HG03460 (cell line): Measurements from ENCODE around the gene SPATA17.
"Not testable (repeated sequence)": the region's sequence is repeated elsewhere in the genome, so short reads cannot be mapped to it uniquely, and the experiment has no call there.

ENCODE experiments used
- ATAC-seq: cut with Tn5 transposase; IDR thresholded peaks from one replicate; pipeline ENCODE4 v1.9.1; 2021; ENCODE audit not compliant: unreplicated experiment

Gene SPATA17

GRCh38 chr1:217673387-217673786, 42.2 kb downstream of the SPATA17 start:
- ATAC-seq = no peak

GRCh38 chr1:217674028-217674729, 43.0 kb downstream of the SPATA17 start:
- no peak for ATAC-seq

- no peak for ATAC-seq
These were observed 50.7 kb downstream of the SPATA17 start for GRCh38 chr1:217681806-217682205.

- ATAC-seq = no peak
These were observed 56.4 kb downstream of the SPATA17 start for GRCh38 chr1:217687511-217687910.

DNA sequence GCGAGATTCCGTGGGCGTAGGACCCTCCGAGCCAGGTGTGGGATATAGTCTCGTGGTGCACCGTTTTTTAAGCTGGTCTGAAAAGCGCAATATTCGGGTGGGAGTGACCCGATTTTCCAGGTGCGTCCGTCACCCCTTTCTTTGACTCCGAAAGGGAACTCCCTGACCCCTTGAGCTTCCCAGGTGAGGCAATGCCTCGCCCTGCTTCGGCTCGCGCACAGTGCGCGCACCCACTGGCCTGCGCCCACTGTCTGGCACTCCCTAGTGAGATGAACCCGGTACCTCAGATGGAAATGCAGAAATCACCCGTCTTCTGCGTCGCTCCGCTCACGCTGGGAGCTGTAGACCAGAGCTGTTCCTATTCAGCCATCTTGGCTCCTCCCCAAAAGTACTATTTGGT, 65.0 kb downstream of the SPATA17 start:
- not testable (repeated sequence) for ATAC-seq

- no peak for ATAC-seq
These were observed 72.2 kb downstream of the SPATA17 start for GRCh38 chr1:217703326-217703725.

DNA sequence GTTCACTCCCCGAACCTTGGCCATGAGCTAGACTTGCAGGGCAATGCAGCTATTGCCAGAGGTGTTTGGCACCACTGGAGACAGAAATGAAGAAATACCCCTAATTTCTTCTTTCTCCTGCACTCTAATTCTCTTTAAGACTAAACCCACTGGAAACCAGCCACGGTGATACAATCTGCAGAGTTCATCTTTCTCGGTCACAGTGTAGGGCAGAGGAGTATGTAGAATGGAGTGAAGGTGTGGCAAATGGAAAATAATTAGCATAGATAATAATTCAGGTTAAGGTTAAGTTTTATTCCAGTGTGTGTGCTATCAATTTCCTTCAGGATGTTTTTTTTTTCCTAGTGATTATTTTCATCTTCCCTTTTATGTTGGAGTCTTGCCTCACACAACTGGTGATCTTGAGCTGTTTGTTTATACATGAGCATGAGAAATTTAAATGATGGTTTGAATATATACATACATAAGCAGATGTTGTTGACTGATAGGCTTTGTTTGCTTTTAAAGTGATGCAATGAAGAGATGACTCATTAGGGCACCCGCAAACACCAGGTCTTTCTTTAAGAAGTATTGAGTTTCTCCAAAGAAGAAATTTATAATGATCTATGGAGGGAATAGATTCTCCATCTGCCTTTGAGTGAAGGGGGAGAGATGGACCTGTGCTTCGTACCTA, 81.9 kb downstream of the SPATA17 start:
- ATAC-seq = no peak

- ATAC-seq = no peak
These were observed 84.5 kb downstream of the SPATA17 start for GRCh38 chr1:217715681-217716080.

- ATAC-seq = no peak
These were observed 86.8 kb downstream of the SPATA17 start for GRCh38 chr1:217717959-217718358.

DNA sequence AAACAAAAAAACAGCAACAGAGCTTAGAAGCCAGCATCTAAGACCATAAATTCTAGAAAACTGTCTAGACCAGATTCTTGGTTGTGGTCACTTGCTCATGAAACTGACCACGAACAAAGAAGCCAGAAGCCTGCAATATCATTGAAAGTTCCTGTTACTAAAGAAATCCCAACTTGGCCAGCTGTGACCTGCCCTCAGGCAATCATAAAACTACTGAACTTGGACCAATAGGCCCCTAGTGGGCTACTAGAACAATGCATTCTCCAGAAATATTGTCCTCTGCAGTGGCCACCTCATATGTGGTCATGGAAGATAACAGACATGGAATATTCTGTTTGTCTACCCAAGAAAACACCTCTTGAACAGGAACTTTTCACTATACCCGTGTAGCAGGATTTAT, 87.7 kb downstream of the SPATA17 start:
- ATAC-seq = no peak

- ATAC-seq = no peak
These were observed 90.5 kb downstream of the SPATA17 start for GRCh38 chr1:217721692-217722091.

GRCh38 chr1:217734973-217735372, 103.8 kb downstream of the SPATA17 start:
- ATAC-seq = no peak

DNA sequence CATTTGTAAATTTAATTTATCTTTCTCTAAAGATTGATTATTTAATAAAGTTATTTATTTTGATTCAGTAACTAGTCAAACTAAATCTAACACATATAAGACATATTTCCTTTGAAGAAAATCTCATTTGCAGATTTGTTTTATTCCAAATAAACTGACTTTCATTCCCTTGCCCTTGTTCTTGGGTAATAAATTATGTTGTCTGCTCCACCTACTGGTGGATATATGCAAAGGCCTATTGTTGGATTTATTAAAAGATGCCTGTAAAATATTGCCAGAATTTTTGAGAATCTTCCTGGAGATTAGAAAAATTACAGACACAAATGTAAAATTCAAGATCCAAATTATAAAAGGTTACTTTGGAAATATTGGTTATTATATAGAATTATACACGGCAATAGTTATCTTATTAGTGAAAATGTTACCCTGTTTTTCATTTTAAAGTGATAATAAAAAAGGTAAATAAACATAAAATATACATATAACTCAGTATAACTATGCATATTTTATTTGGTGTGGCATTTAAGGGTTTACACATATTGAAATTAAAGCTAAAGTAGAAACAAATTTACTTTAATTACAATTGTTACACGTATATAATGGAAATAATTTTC, 116.1 kb downstream of the SPATA17 start:
- ATAC-seq = no peak

GRCh38 chr1:217769768-217770167, 138.6 kb downstream of the SPATA17 start:
- no peak for ATAC-seq

DNA sequence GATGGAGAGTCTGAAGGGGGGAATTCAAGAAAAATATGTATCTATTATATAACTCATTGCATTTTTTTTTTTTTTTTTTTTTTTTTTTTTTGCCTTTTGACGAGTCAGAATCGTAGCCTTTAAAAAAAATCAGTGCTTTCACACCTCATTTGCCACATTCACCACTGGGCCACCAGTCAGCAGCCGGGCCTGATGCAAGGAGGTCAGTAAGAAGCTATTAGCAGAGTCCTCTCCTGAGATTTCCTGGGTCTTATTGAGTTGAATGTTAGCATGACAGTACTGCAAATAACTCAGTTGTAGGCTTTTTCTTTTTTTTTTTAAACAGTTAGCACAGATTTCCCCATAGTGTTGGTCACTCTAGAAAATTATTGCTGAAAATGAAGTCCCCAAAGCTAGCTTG, 139.8 kb downstream of the SPATA17 start:
- no peak for ATAC-seq

DNA sequence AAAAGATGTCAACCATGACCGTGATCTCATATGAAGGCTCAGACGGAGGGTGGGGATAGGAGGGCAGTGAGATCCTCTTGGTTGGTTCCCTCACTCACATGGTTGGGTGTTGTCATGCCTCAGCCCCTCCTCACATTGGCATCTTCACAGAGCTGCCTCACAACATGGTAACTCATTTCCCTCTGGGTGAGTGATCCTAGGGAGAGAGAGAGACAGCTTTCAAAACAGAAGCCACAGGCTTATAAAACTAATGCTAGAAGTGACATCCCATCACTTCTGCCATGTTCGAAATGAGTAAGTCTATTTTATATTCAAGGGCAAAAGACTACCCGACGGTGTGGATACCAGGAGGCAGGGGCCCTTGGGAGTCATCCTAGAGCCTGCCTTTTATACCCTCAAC, 145.5 kb downstream of the SPATA17 start:
- ATAC-seq = no peak

DNA sequence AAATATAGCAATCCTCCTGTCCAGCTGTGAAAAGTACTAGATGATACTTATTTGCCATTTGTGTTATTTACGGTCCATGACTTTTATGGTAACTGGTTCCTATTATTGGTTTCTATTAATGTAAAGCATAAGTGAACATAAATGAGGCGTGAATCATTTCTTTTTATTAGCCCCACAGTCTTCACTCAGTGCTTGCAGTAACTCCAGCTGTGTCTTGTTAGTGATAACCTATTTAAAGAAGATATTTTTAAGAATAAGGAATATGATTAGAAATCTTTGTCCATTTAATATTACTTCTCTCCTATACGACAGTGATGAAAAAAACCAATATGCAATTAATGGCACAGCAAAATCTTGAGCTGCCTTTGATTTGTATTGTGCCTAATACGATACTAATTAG, 149.9 kb downstream of the SPATA17 start:
- ATAC-seq = no peak

GRCh38 chr1:217791091-217791490, 159.9 kb downstream of the SPATA17 start:
- no peak for ATAC-seq

- ATAC-seq = no peak
These were observed 174.6 kb downstream of the SPATA17 start for GRCh38 chr1:217805792-217806191.

GRCh38 chr1:217812175-217812574, 181.0 kb downstream of the SPATA17 start:
- no peak for ATAC-seq

DNA sequence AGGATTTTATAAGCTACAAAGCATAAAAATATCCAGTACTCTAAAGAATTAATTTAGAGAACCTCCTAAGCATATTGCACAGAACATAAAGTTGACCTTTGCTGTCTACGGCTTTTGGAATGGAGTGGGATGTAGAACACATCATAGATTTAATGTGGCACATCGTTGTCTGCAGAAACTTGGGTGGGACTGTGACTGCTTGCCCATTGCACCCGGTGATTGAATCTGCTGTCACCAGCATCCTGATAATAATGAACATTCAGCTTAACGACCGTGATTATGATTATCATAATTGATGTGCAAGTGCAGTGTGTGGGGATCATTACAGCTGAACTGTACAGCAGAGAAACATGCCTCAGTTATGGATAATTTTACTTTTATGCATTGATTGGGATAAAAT, 181.9 kb downstream of the SPATA17 start:
- ATAC-seq = no peak

DNA sequence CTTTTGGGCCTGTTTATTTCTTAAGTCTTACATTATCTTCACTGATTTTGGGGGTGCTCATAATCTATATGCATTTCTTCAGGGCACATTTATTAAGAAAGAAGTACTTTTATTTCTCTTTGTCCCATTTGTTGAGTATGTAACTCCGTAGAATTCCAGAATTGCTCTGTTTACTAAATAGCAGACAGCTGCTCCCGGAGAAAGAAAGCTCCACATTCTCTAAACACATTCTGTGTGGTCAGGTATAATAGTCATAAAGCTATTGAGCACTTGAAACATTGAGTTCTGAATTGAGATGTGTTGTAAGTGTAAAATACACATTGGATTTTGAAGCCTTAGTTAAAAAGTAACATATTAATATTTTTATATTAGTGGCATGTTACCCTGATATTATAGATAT, 206.5 kb downstream of the SPATA17 start:
- ATAC-seq = no peak
